OCI-M1 (cell line): ENCODE results near the gene FEM1C.
A peak's percentile ranks its signal among the peaks of the same experiment; 100 is the strongest.

Experiments
- DNase-seq: peaks from one replicate; lab custom pipeline; 2025; lab: John Stamatoyannopoulos, UW

The FEM1C gene

GRCh38 chr5:115557667-115558387, 13.3 kb upstream of the FEM1C start:
- no peak for DNase-seq

- DNase-seq, result no peak
These were observed 11.7 kb upstream of the FEM1C start for GRCh38 chr5:115556276-115556675.

GRCh38 chr5:115555084-115555633, 10.6 kb upstream of the FEM1C start:
- DNase-seq, result no peak

GRCh38 chr5:115553082-115553481, 8.5 kb upstream of the FEM1C start:
- DNase-seq, result no peak

- DNase-seq, result no peak
These were observed 6.8 kb upstream of the FEM1C start for GRCh38 chr5:115551415-115551814.

- peak; percentile 6 for DNase-seq
These were observed 4.6 kb upstream of the FEM1C start for GRCh38 chr5:115549154-115549553.

DNA sequence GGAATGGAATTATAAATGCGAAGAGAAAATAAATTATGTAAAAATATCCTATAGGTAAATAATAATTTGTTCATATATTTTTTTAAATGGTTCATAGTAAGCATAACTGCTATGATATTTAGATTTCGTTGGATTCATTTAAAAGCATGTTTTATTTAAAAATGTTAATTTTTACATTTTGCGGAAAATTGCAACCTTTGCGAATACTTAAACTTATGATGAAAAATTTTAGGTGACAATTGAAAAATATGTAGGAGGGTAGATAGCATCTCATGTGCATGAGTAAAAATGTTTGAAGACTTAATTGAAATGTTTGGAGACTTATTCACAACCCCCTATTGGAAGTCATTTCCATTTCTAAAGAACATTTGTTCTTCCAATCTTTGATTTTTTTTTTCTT, 4.1 kb upstream of the FEM1C start:
- DNase-seq, result no peak

GRCh38 chr5:115545351-115545882, 842 bp upstream of the FEM1C start:
- no peak for DNase-seq

GRCh38 chr5:115544043-115544435, 536 bp downstream of the FEM1C start:
- peak; percentile 49 for DNase-seq

DNA sequence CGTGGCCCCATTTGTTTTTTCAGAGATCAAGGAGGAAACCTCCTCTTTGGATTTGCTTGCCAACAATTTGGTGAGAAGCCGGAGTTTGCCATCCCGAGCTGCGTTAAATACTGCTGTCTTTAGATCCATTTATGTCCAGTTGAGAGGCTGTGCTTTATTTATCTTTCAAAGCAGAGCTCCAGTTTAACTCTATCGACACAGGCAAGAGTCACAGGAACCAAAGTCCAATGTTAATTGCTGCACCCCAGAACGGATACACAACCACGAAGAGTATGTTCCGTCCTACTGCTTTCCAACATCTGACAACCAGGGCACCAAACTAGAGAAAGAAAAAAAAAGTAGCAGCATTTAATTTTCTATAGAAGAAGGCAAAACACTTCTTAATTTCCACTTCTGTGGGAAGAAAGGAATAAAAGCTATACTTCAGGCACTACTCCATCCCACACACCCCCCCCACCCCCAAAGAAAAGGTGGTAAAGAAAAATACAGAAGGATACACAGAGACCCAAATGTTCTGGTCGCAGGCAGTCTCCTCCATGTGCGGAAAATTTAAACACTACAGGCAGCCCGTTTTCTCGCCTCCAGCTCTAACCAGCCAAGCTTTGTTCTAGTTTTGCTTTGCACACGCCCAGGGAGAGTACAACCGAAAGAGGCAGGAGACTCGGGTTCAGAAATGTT, 1.1 kb downstream of the FEM1C start:
- DNase-seq, result no peak

DNA sequence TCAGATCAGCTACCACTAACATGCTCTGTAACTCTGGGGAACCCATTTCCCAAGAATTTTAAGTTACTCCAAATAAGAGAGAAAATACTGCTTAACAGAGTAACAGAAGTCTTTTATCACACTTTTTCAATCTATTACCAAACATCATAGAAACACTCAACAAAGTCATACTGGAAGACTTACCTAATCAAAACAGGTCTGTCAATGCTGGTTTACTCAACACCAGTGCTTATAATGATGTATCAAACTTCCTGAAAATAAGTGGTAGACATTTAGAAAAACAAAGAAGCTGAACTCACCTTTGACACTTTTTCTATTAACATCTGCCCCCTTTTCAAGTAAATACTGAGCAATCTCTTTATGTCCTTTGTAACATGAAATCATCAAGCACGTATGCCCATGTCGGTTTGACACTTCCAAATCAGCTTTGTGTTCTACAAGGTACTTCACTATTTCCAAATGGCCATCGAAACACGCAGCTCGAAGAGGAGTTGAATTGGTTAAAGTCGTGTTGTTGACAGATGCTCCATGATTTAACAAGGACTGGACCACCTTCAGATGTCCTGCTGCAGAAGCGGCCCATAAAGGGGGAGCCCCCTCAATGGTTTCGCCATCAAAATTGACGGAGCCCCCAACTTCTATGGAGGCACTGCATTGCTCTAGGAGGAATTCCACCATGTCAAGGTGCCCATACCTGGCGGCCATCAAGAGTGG, 1.8 kb downstream of the FEM1C start:
- DNase-seq, result no peak

GRCh38 chr5:115542086-115542485, 2.5 kb downstream of the FEM1C start:
- no peak for DNase-seq

DNA sequence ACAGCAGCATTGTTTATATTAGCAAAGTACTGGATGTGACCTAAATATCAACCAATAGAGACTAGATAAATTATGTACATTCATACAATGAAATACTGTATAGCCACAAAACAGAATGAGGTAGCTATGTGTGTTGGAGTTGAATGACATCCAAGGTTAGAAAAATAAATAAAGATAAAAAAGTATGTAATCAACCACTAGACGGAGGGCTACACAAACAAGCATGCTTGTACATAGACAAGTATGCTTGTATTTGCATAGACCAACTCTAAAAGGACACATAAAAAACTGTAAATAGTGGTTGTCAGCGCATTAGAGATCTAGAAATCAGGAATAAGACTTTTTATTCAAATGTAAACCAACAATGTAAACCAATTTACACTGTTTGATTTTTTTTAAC, 3.0 kb downstream of the FEM1C start:
- DNase-seq, result peak; percentile 3

GRCh38 chr5:115535479-115536035, 9.0 kb downstream of the FEM1C start:
- DNase-seq, result no peak

GRCh38 chr5:115532517-115532916, 12.1 kb downstream of the FEM1C start:
- no peak for DNase-seq

DNA sequence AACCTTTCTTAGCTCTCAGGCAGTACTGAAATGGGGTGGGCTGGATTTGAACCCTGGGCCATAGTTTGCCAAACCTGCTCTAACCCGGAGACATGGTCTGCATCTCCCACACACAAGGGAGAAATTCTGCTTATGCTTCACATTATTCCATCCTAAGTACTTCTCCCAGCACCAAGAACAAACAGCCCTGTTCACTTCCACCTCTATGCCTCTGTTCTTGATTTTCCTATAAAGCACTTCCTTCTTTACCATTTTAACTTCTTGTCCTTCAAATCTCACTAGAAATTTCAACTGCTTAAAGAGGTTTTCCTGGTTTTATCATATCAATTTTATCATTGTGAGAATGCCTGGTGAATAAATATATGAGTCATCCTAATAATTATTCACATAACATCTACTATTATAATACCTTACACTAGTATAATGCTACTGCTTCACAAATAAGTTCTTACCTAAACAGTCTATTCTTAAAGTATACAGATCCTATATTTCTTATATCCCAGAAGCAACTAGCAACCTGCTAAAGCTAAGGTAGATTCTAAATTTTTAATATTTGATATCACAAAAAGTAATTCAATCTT, 12.7 kb downstream of the FEM1C start:
- peak; percentile 0 for DNase-seq

- DNase-seq, result no peak
These were observed 13.2 kb downstream of the FEM1C start for GRCh38 chr5:115531380-115531779.

- DNase-seq, result no peak
These were observed 14.1 kb downstream of the FEM1C start for GRCh38 chr5:115530426-115530825.

GRCh38 chr5:115526604-115527003, 18.0 kb downstream of the FEM1C start:
- no peak for DNase-seq

- DNase-seq, result no peak
These were observed 20.3 kb downstream of the FEM1C start for GRCh38 chr5:115524199-115524847.

DNA sequence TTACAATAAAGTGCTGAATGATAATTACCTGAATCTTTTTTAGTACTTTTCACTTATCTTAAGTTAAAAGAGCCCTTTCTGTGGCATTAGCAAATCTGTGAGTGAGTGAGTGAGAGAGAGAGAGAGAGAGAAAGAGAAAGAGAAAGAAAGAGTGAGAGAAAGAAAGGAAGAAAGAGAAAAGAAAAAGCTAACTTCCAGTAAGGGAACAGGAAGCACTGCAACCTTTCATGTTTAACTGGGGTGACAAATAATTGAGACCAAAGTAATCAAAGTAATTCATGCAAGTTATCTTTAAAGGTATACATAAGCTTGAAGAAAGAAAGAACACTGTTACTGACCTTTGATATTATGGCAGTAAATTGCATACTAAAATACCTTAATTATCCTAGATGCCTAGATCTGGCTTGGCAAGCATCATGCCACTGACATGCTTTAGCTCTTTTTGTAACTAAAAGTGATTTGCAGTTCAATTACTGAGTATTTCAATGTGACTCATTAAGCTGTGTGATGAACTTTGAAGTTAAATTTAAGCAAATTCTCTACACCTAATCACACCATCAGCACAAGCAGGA, 21.7 kb downstream of the FEM1C start:
- no peak for DNase-seq
